Measurements from ENCODE around the gene TNS3. TPM values are rescaled to one million over a fixed set of nuclear protein-coding genes. Genes with fewer than 3 reads are reported as not detected.

TNS3 gene
- total RNA-seq, 1 donor from 2014 or later, result 168 TPM

DNA sequence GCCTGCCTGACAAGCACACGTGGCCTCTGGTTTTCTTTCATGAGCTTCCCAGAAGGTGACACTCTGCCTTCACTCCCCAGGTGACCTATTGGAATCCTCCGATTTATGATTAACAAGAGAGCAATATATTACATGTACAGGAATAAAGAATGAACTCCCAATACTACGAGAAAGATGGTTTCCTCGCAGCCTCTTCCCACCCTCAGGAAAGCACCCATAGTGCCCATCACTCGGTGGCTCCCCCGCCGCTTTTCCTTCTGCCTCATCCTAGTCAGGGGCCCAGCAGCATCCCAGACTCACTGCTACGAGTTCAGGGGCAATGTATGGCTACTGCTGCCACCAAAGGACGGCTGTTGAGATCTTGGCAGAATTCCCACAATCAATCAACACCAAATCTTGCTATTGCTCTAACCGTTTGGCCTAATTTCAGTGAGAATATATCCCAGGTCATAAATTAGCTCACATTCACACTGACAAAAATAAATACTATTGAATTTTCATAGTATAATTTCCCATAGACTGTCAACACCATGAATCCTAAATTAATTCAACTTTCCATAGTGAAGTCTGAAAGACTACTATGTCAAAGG is 196.3 kb downstream of the TNS3 start:
- Histone ChIP-seq H3K4me3 (no peak overlapping the region), H3K9me3 (no peaks in the 10 kb centered on the region), H3K27me3 (no peaks in the 10 kb centered on the region), H3K36me3 (peaks cover 7% of the 10 kb centered on the region), H3K27ac (no peak overlapping the region), H3K4me1 (peaks cover 6% of the 10 kb centered on the region)
- ATAC-seq (no peak), DNase-seq (no peak)
- TF ChIP-seq, protein P1, sequence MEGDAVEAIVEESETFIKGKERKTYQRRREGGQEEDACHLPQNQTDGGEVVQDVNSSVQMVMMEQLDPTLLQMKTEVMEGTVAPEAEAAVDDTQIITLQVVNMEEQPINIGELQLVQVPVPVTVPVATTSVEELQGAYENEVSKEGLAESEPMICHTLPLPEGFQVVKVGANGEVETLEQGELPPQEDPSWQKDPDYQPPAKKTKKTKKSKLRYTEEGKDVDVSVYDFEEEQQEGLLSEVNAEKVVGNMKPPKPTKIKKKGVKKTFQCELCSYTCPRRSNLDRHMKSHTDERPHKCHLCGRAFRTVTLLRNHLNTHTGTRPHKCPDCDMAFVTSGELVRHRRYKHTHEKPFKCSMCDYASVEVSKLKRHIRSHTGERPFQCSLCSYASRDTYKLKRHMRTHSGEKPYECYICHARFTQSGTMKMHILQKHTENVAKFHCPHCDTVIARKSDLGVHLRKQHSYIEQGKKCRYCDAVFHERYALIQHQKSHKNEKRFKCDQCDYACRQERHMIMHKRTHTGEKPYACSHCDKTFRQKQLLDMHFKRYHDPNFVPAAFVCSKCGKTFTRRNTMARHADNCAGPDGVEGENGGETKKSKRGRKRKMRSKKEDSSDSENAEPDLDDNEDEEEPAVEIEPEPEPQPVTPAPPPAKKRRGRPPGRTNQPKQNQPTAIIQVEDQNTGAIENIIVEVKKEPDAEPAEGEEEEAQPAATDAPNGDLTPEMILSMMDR (IDR thresholded peaks at IDR 0.05), result no peak
- intact Hi-C loops (cut with DNase I), result no loop called here

DNA sequence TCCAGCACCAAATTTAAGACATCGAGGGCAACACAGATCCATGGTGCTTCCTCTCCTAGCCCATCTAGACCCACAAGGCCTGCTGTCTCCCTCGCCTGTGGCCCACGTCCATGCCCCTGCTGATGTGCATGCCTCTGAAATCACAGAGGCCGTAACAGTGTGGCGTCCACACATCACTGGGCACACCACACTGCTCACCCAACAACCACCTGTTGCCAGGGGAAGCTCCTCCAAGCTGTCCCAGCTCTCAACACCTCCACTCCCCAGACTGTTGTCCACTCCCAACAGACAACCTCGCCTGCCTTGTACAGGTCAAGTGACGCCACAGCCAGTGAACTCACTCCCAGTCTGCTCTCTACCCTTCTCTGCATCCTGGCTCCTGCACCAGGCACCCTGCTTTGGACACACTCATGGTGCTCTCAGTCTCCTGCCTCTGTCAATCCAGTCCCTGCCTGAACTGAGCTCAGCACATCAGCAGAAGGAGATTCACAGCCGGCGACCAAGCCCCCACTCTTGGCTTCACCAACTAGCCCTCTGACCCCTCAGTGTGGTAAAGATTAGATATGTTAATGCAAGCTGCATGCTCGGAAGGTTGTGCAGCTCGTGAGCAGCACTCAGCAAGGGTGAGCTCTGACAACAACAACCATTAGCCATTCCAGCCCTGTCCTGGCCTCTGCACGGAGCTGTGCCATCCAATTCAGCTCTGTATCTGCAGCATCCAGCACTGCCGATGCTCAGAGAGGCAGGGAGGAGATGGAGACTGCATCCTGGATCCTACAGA is 197.0 kb downstream of the TNS3 start:
- peaks cover 11% of the 10 kb centered on the region for H3K4me1 ChIP-seq

DNA sequence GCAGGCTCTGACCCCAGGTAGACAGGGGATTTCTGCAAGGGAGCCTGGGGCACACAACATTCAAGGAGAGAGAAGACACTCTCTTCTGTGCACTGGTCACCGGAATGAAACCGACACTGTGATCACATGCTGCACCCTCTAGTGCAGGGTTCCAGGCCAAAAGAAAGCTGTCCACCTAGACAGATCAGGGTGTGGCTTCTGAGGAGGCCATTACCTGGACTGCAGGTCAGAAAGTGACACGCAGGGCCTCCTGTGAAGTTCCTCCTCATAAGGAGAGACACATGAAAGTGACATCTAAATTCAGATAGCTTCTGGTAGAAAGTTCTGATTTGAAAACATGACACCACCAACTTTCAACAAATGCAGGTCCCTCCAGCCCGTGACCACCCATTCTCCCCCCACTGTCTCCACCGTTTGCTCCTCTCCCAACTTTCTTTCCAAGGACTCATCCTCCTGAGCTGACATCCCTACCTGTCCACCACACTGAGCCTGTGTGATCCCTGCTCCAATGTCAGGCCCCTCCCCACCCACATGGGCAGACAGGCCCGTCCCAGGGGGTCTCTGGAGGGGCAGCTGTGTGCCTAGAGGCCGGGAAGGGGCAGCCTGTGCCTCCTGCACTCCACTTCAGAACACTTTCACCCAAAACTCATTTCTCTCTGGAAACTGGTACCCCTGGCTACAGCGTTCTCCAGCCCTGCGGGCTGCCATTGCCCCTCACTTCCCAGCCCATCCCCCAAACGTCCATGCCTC is 198.0 kb downstream of the TNS3 start:
- H3K36me3 ChIP-seq, result peaks cover 7% of the 10 kb centered on the region
- H3K4me1 ChIP-seq, result peaks cover 15% of the 10 kb centered on the region
- DNase-seq (peak; percentile 23), ATAC-seq (no peak)
- no peak overlapping the region for H3K4me3 ChIP-seq
- intact Hi-C loops (cut with DNase I), result no loop called here
- no peaks in the 10 kb centered on the region for H3K9me3 ChIP-seq
- TF ChIP-seq, protein P1 (IDR thresholded peaks at IDR 0.05), result no peak
- H3K27ac ChIP-seq, result no peak overlapping the region
- H3K27me3 ChIP-seq, result no peaks in the 10 kb centered on the region

More for the DNA sequence above, 197.0 kb downstream of the TNS3 start:
- ATAC-seq (no peak), DNase-seq (peak; percentile 43)
- intact Hi-C loops (cut with DNase I), result no loop called here
- H3K9me3 ChIP-seq, result no peaks in the 10 kb centered on the region
- H3K27me3 ChIP-seq, result no peaks in the 10 kb centered on the region
- H3K4me3 ChIP-seq, result no peak overlapping the region
- TF ChIP-seq, protein P1 (IDR thresholded peaks at IDR 0.05), result no peak
- peaks cover 7% of the 10 kb centered on the region for H3K36me3 ChIP-seq
- H3K27ac ChIP-seq, result no peak overlapping the region

DNA sequence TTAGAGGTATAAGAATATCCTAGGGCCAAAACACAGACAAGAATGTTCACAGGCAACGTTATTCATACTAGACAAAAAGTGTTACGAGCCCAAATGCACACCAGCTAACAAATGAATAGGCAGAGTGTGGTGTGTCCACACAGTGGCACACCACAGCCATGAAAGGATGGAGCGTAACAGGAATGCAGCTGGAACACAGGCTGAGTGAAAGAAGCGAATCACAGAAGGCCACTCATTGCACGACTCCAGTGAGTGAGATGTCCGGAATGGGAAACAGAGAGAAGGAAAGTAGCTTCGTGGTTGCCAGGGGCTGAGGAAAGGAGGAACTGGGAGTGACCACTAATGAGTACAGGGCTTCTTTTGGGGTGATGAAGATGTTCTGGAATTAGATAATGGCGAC is 198.8 kb downstream of the TNS3 start:
- no peaks in the 10 kb centered on the region for H3K9me3 ChIP-seq
- H3K36me3 ChIP-seq, result peaks cover 7% of the 10 kb centered on the region
- DNase-seq, result no peak
- H3K4me3 ChIP-seq, result no peak overlapping the region
- peaks cover 15% of the 10 kb centered on the region for H3K4me1 ChIP-seq
- TF ChIP-seq, protein P1 (IDR thresholded peaks at IDR 0.05), result no peak
- no peak overlapping the region for H3K27ac ChIP-seq
- intact Hi-C loops (cut with DNase I), result no loop called here
- no peaks in the 10 kb centered on the region for H3K27me3 ChIP-seq
- ATAC-seq, result no peak

DNA sequence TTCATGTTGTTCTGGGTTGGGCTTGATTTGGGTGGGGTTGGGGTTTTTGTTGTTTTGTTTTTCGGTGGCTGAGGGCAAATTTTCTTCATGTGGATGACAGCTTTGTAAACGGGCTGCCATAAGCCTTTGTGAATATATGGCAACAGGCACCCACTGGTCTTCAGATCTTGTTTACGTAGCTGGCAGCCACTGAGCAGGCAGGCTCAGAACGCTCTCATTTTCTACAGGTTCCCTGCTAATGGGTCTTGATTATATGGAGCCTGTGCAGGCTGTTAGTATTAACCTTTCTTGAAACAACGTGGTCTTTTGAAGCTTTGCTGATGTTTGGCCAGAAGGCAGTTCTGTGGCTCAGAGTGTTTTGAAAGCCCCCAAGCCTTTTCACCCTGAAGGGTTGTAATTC is 199.7 kb downstream of the TNS3 start:
- H3K36me3 ChIP-seq, result peaks cover 7% of the 10 kb centered on the region
- TF ChIP-seq, protein P1 (IDR thresholded peaks at IDR 0.05), result no peak
- H3K4me3 ChIP-seq, result no peak overlapping the region
- H3K27ac ChIP-seq, result no peak overlapping the region
- DNase-seq, result no peak
- no peaks in the 10 kb centered on the region for H3K27me3 ChIP-seq
- H3K4me1 ChIP-seq, result peaks cover 15% of the 10 kb centered on the region
- intact Hi-C loops (cut with DNase I), result no loop called here
- no peaks in the 10 kb centered on the region for H3K9me3 ChIP-seq
- no peak for ATAC-seq
